ENCODE measurements around the gene SPIB.
"Not testable (repeated sequence)": the region's sequence is repeated elsewhere in the genome, so short reads cannot be mapped to it uniquely, and the experiment has no call there.

SPIB gene

DNA sequence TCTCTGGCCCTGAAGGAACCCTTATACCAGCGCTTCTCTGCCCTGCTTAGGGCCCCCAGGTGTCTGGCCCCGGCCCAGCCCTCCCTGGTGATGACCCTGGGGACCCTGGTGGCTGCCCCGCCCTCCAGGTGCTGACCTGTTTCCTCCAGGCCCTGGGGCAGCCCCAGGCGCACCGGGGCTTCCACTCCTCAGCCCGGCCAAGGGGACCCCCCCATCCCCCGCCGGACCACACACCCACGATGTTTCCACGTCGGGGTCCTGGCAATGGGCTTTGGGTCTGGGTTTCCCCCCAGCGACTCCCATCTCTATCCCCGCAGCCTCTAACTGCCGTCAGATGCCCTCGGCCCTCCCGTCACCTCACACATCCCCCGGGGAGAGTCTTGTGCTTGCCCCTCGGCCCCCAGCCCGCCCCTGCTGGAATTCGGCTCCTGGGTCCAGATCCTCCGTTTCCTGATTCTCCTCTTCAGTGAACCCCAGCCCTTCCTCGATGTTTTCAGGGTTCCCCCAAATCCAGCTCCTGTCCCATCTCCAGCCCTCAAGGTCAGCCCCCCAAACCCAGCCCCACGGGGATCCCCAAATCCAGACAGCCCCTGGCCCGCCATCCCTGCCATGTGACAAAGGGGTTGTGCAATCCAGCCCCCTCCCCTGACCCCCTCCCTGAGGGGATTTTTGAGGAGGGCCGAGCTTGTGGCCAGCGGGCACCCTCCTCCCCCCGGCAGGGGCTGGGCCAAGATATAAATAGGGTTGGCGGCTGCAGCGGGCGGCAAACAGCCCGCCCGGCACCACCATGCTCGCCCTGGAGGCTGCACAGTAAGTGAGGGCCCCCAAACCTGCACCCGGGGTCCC is at the start of gene SPIB:
SPIB (plus strand) TSS at position 763 of the 846 bp plus-strand sequence; CDS start at position 788, 25 bp downstream.
- DNase-seq (ENCODE audit: low spot score), result no peak

DNA sequence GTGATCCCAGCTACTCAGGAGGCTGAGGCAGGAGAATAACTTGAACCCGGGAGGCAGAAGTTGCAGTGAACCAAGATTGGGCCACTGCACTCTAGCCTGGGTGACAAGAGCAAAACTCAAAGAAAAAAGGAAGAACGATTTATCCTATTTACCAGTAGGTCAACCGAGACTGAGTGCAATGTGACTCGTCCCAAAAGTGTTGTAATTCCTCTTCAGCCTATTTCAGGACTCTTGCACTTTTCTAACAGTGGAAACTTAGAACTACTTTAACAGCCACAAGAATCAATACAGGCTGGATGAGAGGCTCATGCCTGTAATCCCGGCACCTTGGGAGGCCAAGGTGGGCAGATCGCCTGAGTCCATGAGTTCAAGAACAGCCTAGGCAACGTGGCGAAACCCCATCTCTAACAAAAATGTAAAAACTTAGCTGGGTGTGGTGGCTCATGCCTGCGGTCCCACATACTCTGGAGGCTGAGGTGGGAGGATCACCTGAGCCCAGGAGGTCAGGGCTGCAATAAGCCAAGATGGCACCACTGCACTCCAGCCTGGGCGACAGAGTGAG is 46.7 kb upstream of the SPIB start:
- no peak for DNase-seq (ENCODE audit: low spot score)

DNA sequence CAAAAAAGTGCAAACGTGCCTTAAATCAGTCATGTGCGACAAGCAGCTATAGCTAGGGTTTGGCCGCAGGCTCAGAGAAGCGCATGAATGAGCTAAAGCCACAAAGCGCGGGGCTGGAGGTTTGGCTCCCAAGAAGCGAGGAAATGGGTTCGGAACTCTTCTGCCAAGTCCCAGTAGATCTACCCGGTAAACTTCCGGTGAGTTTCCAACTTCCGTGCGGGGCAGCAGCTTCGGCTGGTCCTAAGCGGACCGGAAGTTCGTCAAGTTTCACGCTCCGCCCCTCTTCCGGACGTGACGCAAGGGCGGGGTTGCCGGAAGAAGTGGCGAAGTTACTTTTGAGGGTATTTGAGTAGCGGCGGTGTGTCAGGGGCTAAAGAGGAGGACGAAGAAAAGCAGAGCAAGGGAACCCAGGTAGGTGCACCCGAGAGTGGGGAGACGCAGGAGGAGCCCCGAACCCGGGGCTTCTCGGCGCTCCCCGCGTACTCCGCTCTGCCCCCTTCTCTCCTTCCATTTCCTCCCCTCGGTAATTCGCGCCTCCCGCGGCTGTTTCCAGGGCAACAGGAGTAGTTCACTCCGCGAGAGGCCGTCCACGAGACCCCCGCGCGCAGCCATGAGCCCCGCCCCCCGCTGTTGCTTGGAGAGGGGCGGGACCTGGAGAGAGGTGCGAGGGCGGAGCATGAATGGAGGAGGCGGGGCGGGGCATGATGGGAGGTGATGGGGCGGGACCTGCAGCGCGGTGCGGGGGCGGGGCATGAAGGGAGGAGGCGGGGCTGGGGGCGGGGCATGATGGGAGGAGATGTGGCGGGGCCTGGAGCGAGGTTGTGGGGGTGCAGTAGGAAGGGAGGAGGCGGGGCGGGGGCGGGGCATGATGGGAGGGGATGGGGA is 42.3 kb upstream of the SPIB start, which contains the start of gene NR1H2:
NR1H2 (plus strand) TSS at position 292 of the 885 bp plus-strand sequence. CDS start 1,149 bp downstream, outside the sequence.
- DNase-seq (ENCODE audit: low spot score), result peak; percentile 92

DNA sequence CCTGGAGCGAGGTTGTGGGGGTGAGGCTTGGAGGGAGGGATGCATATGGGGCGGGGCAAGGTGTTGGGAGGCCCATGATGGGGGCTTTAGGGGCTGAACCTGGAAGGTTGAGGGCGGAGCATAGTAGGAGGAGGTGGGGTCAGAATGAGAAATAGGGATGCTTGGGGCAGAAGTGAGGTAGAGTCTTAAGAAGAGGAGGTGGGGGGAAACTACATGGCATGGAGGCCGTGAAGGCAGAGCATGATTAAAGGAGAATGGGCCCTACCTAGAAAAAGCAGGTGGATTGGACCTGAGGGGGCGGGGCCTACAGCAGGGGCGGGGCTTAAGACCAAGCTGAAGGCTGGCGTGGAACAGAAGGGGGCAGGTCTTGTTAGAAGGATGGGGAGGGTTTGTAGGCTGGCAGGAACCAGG is 41.7 kb upstream of the SPIB start:
- DNase-seq (ENCODE audit: low spot score), result no peak

DNA sequence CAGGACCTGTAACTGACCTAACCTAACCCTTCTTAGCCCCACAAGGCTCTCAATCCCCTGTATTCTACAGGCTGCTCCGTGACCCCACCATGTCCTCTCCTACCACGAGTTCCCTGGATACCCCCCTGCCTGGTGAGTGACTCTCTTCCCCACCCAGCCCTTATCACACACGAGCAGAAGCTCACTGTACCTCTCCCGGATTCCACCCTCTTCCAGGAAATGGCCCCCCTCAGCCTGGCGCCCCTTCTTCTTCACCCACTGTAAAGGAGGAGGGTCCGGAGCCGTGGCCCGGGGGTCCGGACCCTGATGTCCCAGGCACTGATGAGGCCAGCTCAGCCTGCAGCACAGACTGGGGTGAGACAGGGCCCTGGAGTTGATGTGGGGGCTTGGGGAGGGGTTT is 41.2 kb upstream of the SPIB start:
- no peak for DNase-seq (ENCODE audit: low spot score)

DNA sequence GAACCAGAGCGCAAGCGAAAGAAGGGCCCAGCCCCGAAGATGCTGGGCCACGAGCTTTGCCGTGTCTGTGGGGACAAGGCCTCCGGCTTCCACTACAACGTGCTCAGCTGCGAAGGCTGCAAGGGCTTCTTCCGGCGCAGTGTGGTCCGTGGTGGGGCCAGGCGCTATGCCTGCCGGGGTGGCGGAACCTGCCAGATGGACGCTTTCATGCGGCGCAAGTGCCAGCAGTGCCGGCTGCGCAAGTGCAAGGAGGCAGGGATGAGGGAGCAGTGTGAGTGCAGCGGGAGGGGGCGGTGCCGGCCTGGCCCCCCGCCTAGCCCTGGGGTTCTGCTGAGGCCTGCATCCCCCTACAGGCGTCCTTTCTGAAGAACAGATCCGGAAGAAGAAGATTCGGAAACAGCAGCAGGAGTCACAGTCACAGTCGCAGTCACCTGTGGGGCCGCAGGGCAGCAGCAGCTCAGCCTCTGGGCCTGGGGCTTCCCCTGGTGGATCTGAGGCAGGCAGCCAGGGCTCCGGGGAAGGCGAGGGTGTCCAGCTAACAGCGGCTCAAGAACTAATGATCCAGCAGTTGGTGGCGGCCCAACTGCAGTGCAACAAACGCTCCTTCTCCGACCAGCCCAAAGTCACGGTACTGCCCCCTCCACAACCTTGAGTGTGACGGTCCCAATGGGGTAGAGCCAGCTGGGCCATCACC is 40.4 kb upstream of the SPIB start:
- no peak for DNase-seq (ENCODE audit: low spot score)

DNA sequence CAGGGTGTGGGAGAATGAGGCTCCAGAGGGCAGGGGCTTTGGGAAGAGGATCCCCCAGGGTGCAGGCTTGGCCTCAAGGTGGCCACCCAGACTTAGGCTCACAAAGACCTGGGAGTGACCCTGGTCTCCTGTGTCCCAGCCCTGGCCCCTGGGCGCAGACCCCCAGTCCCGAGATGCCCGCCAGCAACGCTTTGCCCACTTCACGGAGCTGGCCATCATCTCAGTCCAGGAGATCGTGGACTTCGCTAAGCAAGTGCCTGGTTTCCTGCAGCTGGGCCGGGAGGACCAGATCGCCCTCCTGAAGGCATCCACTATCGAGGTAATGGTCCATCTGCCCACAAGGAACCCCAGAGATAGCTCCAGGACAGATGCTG is 39.9 kb upstream of the SPIB start:
- DNase-seq (ENCODE audit: low spot score), result no peak

DNA sequence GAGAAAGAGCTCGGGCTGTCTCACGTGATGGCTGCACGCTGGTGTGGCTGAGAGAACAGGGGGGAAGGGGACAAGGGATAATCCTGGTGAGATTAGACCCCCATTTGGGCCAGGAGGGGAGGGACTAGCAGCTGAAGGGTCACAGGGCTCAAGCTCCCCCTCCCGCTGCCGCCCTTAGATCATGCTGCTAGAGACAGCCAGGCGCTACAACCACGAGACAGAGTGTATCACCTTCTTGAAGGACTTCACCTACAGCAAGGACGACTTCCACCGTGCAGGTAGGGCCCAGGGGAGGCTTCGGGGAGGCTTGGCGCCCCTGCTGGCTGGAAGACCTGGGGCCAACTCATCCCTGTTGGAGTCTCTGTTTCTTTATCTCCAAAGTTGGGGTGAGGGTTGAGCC is 39.1 kb upstream of the SPIB start:
- no peak for DNase-seq (ENCODE audit: low spot score)

DNA sequence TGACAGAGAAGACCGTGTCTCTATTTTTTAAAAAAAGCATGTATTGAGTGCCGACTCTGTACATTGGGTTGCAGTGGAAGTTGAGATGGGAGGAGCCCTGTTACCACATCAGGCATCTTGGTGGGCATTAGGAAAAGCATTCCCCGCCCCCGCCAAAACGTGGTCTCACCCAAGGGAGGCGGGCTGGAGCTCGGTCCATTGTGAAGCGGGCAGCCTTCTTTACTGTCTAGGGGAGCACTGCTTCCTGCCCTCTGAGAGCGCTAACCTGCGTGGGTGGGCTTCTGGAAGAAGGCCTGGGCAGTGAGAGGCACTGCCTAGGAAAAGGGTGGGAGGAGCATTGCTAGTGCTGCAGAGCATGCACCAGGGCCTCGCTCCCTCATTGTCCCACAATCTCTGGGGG is 38.6 kb upstream of the SPIB start:
- DNase-seq (ENCODE audit: low spot score), result no peak

DNA sequence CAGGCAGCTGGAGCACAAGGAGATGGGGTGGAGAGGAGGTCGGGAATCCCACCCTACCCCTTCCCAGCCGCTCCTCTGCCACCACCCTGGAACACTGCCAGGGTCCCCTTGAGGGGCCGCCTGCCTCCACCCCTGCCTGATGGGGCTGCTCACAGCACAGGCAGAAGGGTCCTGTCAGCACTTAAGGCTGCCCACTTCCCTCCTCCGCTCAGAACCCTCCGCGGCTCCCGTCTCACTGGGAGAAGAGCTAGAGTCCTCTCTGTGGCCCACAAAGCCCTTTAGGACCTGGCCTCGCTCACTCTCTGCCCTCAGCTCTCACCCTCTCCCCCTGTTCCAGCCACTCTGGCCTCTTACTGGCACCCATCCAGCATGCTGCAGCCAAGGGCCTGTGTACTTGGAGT is 38.0 kb upstream of the SPIB start:
- DNase-seq (ENCODE audit: low spot score), result no peak

DNA sequence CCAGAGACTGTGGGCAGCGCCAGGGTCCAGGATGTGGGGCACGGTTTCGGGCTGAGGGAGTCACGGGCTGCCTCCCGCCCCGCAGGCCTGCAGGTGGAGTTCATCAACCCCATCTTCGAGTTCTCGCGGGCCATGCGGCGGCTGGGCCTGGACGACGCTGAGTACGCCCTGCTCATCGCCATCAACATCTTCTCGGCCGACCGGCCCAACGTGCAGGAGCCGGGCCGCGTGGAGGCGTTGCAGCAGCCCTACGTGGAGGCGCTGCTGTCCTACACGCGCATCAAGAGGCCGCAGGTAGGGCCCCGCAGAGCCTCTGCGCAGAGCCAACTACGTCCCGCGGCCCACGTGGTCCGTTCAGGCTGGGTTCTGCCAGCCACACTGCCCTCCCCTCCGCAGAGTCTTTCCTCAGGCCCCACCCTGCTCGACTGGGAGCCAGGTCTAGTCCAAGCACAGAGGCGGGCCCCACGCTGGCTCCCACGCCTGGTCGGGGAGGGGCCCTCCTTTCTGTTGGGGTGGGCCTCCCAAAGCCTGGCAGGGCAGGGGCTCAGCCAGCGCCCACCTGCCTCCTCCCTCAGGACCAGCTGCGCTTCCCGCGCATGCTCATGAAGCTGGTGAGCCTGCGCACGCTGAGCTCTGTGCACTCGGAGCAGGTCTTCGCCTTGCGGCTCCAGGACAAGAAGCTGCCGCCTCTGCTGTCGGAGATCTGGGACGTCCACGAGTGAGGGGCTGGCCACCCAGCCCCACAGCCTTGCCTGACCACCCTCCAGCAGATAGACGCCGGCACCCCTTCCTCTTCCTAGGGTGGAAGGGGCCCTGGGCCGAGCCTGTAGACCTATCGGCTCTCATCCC is 36.6 kb upstream of the SPIB start:
- DNase-seq (ENCODE audit: low spot score), result no peak

DNA sequence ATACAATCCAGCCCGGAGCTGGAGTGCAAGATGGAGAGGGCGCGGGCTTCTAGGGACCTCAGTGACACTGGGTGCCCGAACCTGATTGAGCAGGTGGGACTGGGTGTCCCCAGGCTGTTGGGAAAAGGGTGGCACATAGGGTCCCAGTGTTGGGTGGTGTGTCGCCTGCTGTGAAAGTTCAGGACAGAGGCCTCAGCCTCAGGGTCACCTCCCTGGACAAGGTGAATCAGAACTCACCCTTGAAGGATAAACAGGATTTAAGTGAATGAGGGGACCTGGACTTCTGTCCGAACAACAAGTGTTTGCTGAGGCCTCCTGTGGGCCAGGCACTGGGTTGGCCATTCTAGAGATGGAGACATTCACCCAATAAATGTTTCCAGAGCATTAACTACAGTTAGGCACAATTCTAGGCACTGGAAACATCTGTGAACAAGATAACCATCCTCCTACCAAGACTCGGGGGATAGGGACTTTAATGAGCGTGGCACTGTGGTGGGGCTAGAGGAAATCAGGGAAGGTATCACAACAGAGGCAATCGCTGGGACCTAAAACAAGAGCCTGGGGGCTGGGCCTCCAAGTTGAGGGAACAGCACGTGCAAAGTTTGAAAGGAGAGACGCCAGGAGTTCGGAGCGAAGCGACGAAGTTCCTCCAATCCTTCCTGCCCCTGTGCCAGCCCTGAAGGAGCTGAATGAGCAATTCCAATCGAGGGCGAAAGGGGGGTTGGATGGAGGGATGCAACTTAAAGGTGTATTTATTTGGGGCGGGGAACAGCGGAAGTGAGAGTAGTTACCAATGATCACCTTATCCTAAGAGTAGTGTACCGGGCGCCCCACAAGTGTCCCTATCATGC is 35.5 kb upstream of the SPIB start:
- peak; percentile 16 for DNase-seq (ENCODE audit: low spot score)

DNA sequence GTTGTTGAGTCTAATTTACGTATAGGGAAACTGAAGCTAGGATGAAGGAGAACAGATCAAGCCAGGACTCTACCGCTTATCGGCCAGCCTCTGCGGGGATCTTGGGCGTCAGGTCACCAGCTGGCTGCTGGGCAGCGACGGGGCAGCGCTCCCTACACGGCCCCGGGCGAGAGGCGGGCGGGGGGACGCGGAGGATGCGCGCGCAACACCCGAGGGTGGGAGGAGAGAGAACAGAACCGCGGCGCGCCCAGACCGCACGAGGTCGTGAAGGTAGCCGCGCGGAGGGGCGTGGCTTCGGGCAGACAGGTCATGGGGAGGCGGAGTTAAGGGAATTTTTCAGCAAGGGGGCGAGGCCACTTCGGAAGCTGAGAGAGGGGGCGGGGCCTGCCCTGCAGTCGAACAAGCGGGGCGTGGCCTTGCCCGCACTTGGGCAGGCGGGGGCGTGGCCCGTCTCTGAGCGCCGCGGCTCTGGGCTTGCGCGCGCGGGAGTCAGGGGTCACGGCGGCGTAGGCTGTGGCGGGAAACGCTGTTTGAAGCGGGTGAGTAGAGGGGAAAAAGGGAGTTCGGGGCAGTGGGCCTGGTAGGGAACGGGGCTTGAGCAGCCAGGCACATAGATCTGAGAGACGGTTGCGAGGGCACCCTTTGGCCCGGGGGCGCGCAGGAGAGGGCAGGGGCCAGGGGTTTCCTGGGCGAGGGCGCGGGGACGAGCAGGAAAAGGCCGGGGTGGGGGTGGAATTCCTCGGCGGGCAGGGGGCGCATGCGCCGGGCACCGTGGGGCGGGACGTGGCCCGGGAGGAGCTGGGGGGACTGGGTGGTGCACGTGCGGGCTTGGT is 34.7 kb upstream of the SPIB start, which contains the start of gene POLD1:
POLD1 (plus strand) TSS at position 496 of the 833 bp plus-strand sequence. CDS start 14,505 bp downstream, outside the sequence.
- peak; percentile 99 for DNase-seq (ENCODE audit: low spot score)

DNA sequence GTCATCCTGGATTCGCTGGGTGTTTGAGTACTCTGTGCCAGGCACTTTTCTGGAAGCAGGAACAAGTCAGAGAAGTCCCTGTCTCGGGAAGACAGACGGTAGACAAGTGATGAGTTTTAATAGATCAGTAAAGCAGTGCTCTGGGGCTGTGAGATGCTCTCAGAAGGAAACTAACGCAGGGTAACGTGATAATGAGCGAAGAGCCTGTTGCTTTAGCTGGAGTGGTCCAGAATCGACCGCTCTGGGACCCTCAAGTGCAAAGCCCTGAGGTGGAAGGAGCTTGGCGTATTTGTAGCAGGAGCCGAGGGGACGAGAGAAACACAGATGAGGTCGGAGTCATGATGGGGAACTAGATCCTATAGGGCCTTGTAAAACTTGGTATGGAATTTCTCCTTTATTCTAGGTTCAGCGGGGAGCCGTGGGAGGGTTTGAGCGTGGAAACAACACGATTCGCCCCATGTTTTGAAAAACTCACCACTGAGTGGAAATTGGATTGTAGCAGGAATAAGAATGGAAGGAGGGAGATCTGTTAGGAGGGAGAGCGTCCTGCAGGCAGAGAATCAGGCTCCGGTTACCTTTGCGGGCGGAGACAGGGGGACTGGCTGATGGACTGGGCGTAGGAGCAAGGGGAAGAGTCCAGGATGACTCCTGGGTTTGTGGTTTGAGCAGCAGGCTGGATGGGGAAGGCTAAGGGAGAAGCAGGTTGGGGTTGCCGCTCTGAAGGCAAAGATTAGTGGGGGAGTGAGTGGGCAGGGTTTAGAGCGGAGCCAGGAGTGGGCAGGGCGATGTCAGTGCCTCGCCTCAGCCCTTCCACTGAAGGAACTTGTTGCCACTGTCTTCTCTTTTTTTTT is 33.8 kb upstream of the SPIB start:
- DNase-seq (ENCODE audit: low spot score), result peak; percentile 26

DNA sequence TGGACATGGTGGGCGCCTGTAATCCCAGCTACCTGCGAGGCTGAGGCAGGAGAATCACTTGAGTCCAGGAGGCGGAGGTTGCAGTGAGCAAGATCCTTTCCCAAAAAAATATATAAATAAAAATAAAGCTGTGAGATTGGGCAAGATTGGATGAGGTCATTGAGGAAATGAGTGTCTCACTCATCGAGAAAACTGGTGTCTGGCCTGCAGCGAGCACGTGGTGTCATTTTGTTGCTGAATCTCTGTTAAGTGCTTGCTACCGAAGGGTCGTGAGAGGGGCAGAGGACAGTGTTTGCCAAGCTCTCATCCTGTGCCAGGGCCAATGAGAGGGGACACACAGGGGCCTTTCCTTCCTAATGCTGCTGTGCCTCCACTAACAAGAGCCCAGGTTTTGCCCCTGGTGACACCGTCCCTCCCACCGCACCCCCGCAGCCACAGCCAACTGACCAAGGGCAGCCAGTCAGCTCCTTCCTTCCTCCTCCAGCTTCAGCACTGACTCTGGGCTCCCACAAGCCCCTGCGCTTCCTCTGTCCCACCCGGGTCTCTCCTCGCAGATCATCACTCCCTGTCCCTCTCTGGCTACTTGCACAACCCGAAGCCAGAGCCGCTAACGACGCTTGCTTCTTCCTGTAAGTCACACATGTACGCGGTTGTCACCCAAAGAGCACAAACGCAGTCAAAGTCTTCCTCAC is 31.4 kb upstream of the SPIB start:
- DNase-seq (ENCODE audit: low spot score), result no peak

DNA sequence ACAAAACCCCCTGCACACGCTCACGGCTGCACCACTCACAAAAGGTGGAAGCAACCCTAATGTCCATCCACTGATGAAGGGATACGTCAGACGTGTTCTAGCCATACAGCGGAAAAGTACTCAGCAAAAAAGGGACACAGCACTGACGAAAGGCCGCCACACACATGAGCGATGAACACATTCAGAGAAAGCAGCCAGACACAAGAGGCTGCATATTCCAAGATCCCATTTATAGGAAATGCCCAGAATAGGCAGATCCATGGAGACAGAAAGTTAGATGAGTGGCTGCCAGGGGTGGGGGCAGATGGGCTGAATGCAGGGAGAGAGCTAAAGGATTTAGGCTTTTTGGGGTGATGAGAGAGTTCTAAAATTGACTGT is 30.9 kb upstream of the SPIB start:
- no peak for DNase-seq (ENCODE audit: low spot score)

DNA sequence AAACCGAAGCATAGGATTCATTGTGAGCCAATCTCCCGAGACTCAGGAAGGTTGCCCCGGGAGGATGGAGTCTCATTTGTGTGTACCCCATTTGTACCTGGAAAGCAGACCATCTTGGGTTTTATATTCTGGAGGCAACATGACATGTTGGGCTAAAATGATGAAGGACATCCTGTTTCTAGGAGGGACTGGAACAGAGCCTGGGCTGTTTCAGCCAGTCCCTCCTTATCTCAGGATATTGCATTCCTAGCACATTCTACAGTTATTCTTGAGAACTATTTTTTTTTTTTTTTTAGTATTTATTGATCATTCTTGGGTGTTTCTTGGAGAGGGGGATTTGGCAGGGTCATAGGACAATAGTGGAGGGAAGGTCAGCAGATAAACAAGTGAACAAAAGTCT is 28.4 kb upstream of the SPIB start:
- not testable (repeated sequence) for DNase-seq (ENCODE audit: low spot score)

DNA sequence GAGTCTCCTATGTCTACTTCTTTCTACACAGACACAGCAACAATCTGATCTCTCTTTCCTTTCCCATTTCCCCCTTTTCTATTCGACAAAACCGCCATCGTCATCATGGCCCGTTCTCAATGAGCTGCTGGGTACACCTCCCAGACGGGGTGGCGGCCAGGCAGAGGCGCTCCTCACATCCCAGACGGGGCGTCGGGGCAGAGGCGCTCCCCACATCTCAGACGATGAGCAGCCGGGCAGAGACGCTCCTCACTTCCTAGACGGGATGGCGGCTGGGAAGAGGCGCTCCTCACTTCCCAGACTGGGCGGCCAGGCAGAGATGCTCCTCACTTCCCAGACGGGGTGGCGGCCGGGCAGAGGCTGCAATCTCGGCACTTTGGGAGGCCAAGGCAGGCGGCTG is 27.8 kb upstream of the SPIB start:
- DNase-seq (ENCODE audit: low spot score), result not testable (repeated sequence)
